HepG2 (cell line): ENCODE measurements around the gene HCFC1R1. TPM values are rescaled to one million over a fixed set of nuclear protein-coding genes. Genes with fewer than 3 reads are reported as not detected.

Experiments used
- ATF3 ChIP-seq: sonication (generic); formaldehyde crosslinking; IDR thresholded peaks from 2 replicates; pipeline ENCODE4 v1.4.0; 2020; ENCODE audit warnings: missing genetic modification reagents
- ATF5 ChIP-seq: sonication (generic); formaldehyde crosslinking; IDR thresholded peaks from 2 replicates; pipeline ENCODE4 v1.4.0; 2020; ENCODE audit warnings: mild to moderate bottlenecking, low read depth, missing genetic modification reagents
- CBX2 ChIP-seq, 2 experiments: fragments of 200-600 bp in 1 of 2; sonication (generic); formaldehyde crosslinking in 1 of 2; IDR thresholded peaks; 2 replicates each; pipeline versions ENCODE4 v1.7.0 to v1.8.1; 2018 to 2022; ENCODE audit warnings: low read depth in 2 of 2, low read length in 1 of 2, mild to moderate bottlenecking in 1 of 2, missing genetic modification reagents in 1 of 2
- FOXO1 ChIP-seq: sonication (generic); formaldehyde crosslinking; IDR thresholded peaks from 2 replicates; pipeline ENCODE4 v1.4.0; 2020; ENCODE audit warnings: missing genetic modification reagents
- FOXP1 ChIP-seq, 2 experiments: fragments of 450-650 bp in 1 of 2; IDR thresholded peaks; 2 replicates each; pipeline ENCODE4 v1.6.1; 2017 to 2018; ENCODE audit warnings: antibody characterized with exemption in 1 of 2
- HIVEP1 ChIP-seq: sonication (generic); formaldehyde crosslinking; IDR thresholded peaks from 2 replicates; pipeline ENCODE4 v1.4.0; 2020; ENCODE audit warnings: mild to moderate bottlenecking, missing genetic modification reagents
- KLF11 ChIP-seq: IDR thresholded peaks from 2 replicates; pipeline ENCODE4 v1.6.1; 2016; ENCODE audit warnings: missing compliant biosample characterization
- MBNL3 ChIP-seq: fragments of 250-450 bp; sonication (Bioruptor Pico); conservative IDR thresholded peaks from 2 replicates; pipeline ENCODE4 v1.8.0; 2022; ENCODE audit warnings: mild to moderate bottlenecking, inconsistent platforms
- PPARG ChIP-seq: conservative IDR thresholded peaks from 2 replicates; pipeline ENCODE4 v1.6.1; 2016; ENCODE audit warnings: missing biosample characterization, missing genetic modification reagents
- PRPF4 ChIP-seq: fragments of 200-400 bp; formaldehyde crosslinking; IDR thresholded peaks from 2 replicates; pipeline ENCODE4 v1.6.1; 2016; ENCODE audit warnings: low read length, low read depth; ENCODE audit not compliant: poor library complexity, severe bottlenecking
- RARG ChIP-seq: sonication (generic); formaldehyde crosslinking; IDR thresholded peaks from 2 replicates; pipeline ENCODE4 v1.4.0; 2020; ENCODE audit warnings: low read depth, mild to moderate bottlenecking, missing genetic modification reagents
- TFDP2 ChIP-seq: sonication (generic); formaldehyde crosslinking; IDR thresholded peaks from 2 replicates; pipeline ENCODE4 v1.4.0; 2020; ENCODE audit warnings: missing genetic modification reagents
- ZBTB21 ChIP-seq: sonication (generic); formaldehyde crosslinking; IDR thresholded peaks from 2 replicates; pipeline ENCODE4 v1.4.0; 2020; ENCODE audit warnings: missing genetic modification reagents
- ZBTB44 ChIP-seq: sonication (generic); formaldehyde crosslinking; IDR thresholded peaks from 2 replicates; pipeline ENCODE4 v1.4.0; 2020; ENCODE audit warnings: missing genetic modification reagents
- ZFP36L2 ChIP-seq: sonication (generic); formaldehyde crosslinking; IDR thresholded peaks from 2 replicates; pipeline ENCODE4 v1.4.0; 2020; ENCODE audit warnings: missing genetic modification reagents
- ZFY ChIP-seq: sonication (generic); formaldehyde crosslinking; IDR thresholded peaks from 2 replicates; pipeline ENCODE4 v1.4.0; 2020; ENCODE audit warnings: missing genetic modification reagents
- ZNF704 ChIP-seq: sonication (generic); formaldehyde crosslinking; IDR thresholded peaks from 2 replicates; pipeline ENCODE4 v1.8.1; 2023; ENCODE audit warnings: mild to moderate bottlenecking, inconsistent platforms, moderate library complexity, missing genetic modification reagents, borderline replicate concordance
- ZNF883 ChIP-seq: sonication (generic); formaldehyde crosslinking; IDR thresholded peaks from 2 replicates; pipeline ENCODE4 v1.5.1; 2020; ENCODE audit warnings: mild to moderate bottlenecking, missing genetic modification reagents; ENCODE audit errors: not compliant biosample characterization
- ZSCAN22 ChIP-seq: sonication (generic); formaldehyde crosslinking; IDR thresholded peaks from 2 replicates; pipeline ENCODE4 v1.4.0; 2020; ENCODE audit warnings: mild to moderate bottlenecking, missing genetic modification reagents
- polyA plus RNA-seq, 8 experiments: library from polyadenylated mRNA; depleted of rRNA in 3 of 8; stranded (reverse) in 7 of 8; unstranded in 1 of 8; fragments of >200 nt; fragmentation: Illumina TruSeq in 4 of 8; extraction: Trizol in 4 of 8; gene quantifications; 2 replicates each; pipeline versions ENCODE4 v1.2.1 to v1.2.3, GENCODE V29; 2011 to 2016; ENCODE audit warnings: low read depth in 4 of 8, missing spikeins in 1 of 8, mixed read lengths in 1 of 8; ENCODE audit not compliant: insufficient read depth in 1 of 8
- total RNA-seq, 5 experiments: library from RNA; depleted of rRNA; stranded (reverse); fragments of >200 nt; fragmentation: Illumina TruSeq; extraction: Trizol; gene quantifications; 2 replicates each; pipeline ENCODE4 v1.2.3, GENCODE V29; 2016; ENCODE audit warnings: low read depth in 1 of 5
- TF ChIP-seq, protein P1 (sequence below): sonication (generic); formaldehyde crosslinking; IDR thresholded peaks from 2 replicates; pipeline ENCODE4 v1.5.1; 2020; ENCODE audit warnings: missing genetic modification reagents, mild to moderate bottlenecking, borderline replicate concordance

The HCFC1R1 gene
- total and polyA plus RNA-seq, 2 of the 13 experiments (the other 11 are each of a cell fraction or from before 2014, with no cell fraction given), result 13.8 to 16.1 TPM

DNA sequence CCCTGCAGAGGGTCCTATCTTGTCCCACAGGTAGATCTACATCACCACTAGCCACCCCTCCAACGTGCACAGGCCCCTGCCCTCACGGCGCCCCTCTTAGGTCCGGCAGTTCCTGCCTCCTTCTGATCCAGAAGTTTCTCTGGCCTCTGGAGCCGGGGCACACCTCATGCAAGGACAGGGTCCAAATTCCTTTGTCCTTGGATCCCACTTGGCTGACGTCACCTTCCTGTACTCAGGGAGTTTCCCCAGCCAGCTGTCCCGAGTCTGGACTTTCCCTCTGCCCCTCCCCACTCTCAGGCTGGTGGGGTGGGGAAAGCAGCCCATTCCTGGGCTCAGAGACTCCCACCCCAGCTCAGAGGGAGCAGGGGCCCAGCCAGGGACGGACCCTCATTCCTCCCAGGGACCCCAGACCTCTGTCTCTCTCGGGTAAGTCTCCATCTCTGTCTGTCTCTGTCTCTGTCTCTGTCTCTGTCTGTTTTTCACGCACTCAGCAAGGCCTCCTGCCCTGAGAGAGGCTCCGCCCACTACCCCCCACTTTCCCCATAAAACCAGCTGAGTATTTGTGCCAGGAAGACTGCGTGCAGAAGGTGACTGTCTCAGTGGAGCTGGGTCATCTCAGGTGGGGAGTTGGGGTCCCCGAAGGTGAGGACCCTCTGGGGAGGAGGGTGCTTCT, 41.5 kb upstream of the HCFC1R1 start, which contains the start of gene IL32 (continued):
- TF ChIP-seq ATF5 (no peak), FOXO1 (no peak; the same call in 1 of the 2 replicates), ZFP36L2 (CRISPR knock-in tag) (no peak), ZBTB21 (no peak), PPARG (CRISPR knock-in tag) (no peak), ZNF883 (peak; percentile 43), CBX2 (IDR thresholded peaks at IDR 0.05; ENCODE audit: low read depth, low read length) (no peak), CBX2 (CRISPR knock-in tag; IDR thresholded peaks at IDR 0.05; ENCODE audit: low read depth) (no peak), HIVEP1 (CRISPR knock-in tag) (peak; percentile 100), RARG (CRISPR knock-in tag) (no peak), KLF11 (peak; percentile 57), ZFY (CRISPR knock-in tag) (peak; percentile 57; the same call in 1 of the 2 replicates), MBNL3 (CRISPR knock-in tag) (no peak), PRPF4 (no peak), ZNF704 (CRISPR knock-in tag) (no peak; the same call in 1 of the 2 replicates), ATF3 (CRISPR knock-in tag) (peak; percentile 96), TFDP2 (0 out of 2 replicates have a peak, but pooled peaks have one; percentile 55), FOXP1 (IDR thresholded peaks at IDR 0.05) (no peak), FOXP1 (CRISPR knock-in tag; IDR thresholded peaks at IDR 0.05) (no peak), ZBTB44 (CRISPR knock-in tag) (no peak), ZSCAN22 (CRISPR knock-in tag) (no peak)
- TF ChIP-seq, protein P1, sequence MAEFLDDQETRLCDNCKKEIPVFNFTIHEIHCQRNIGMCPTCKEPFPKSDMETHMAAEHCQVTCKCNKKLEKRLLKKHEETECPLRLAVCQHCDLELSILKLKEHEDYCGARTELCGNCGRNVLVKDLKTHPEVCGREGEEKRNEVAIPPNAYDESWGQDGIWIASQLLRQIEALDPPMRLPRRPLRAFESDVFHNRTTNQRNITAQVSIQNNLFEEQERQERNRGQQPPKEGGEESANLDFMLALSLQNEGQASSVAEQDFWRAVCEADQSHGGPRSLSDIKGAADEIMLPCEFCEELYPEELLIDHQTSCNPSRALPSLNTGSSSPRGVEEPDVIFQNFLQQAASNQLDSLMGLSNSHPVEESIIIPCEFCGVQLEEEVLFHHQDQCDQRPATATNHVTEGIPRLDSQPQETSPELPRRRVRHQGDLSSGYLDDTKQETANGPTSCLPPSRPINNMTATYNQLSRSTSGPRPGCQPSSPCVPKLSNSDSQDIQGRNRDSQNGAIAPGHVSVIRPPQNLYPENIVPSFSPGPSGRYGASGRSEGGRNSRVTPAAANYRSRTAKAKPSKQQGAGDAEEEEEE, result no peak
